HepG2 (cell line): ENCODE results near the gene RNF126. TPM values are rescaled to one million over a fixed set of nuclear protein-coding genes. Genes with fewer than 3 reads are reported as not detected.
A peak's percentile ranks its signal among the peaks of the same experiment; 100 is the strongest.

Experiments used
- ATAC-seq: fragments of 200-7000 bp; cut with Tn5 transposase; 3 replicates; pipeline ENCODE4 v1.9.1; 2020; ENCODE audit warnings: mild to moderate bottlenecking, moderate library complexity
- BruUV-seq: library from RNA; stranded (reverse); fragments of 400-500 nt; replicated peaks from 2 replicates; lab custom pipeline; 2021; lab: Mats Ljungman, UMichigan
- CTCF ChIA-PET: fragments of 300-600 bp; formaldehyde crosslinking; extraction: SDS; loops from one replicate; lab custom pipeline; 2021; ENCODE audit warnings: low total read pairs, inconsistent platforms, low intra/inter-chr PET ratio; lab: Yijun Ruan, JAX
- POLR2A ChIA-PET: fragments of 350-600 bp; sonication (Branson Sonifier 250); formaldehyde crosslinking; loops from one replicate; lab custom pipeline; 2020; ENCODE audit warnings: antibody characterized with exemption, inconsistent platforms; lab: Yijun Ruan, JAX
- DNase-seq: peaks from one replicate; pipeline ENCODE4 v3.0.0-alpha.2; 2015; ENCODE audit warnings: low spot score
- FAIRE-seq: peaks from 3 replicates; lab custom pipeline; 2011; peaks lifted over from hg19 to GRCh38; lab: Jason Lieb, UNC
- H2AFZ ChIP-seq: one replicate; pipeline ENCODE4 v1.6.1; 2011; ENCODE audit warnings: low read length, inconsistent platforms
- H3K27ac ChIP-seq: fragments of 300-600 bp; 3 replicates; pipeline ENCODE4 v1.8.0; 2011; ENCODE audit warnings: mixed run types, mild to moderate bottlenecking, mixed read lengths, low read length, inconsistent platforms; ENCODE audit not compliant: insufficient read depth; ENCODE audit errors: extremely low read length
- H3K27me3 ChIP-seq, 2 experiments: fragments of 200-600 bp in 1 of 2; 2 replicates in 1 of 2; 3 replicates in 1 of 2; pipeline versions ENCODE4 v1.6.0 to v1.8.0; 2011; ENCODE audit warnings: low read length in 2 of 2, mild to moderate bottlenecking in 2 of 2, moderate library complexity in 2 of 2, inconsistent platforms in 1 of 2; ENCODE audit not compliant: insufficient read depth in 2 of 2, control insufficient read depth in 1 of 2
- H3K36me3 ChIP-seq, 2 experiments: fragments of 200-600 bp in 1 of 2; replicated peaks in 1 of 2; 2 replicates in 1 of 2; 3 replicates in 1 of 2; pipeline versions ENCODE4 v1.5.1 to v1.8.0; 2011; ENCODE audit warnings: low read length in 2 of 2, inconsistent platforms in 1 of 2; ENCODE audit not compliant: insufficient read depth in 2 of 2, control insufficient read depth in 1 of 2
- H3K4me1 ChIP-seq: 2 replicates; pipeline ENCODE4 v1.5.1; 2012; ENCODE audit warnings: low read length, inconsistent platforms; ENCODE audit not compliant: insufficient read depth
- H3K4me2 ChIP-seq: 2 replicates; pipeline ENCODE4 v1.6.0; 2011; ENCODE audit warnings: low read depth, low read length, inconsistent platforms
- H3K4me3 ChIP-seq, 3 experiments: fragments of 200-600 bp in 1 of 3; sonication (generic), shearing (Covaris generic) in 1 of 3; replicated peaks in 1 of 3; 2 replicates each; pipeline ENCODE4 v1.5.1; 2011 to 2016; ENCODE audit warnings: low read length in 3 of 3, inconsistent platforms in 2 of 3, low read depth in 2 of 3, mild to moderate bottlenecking in 2 of 3, control low read depth in 1 of 3, mixed read lengths in 1 of 3; ENCODE audit not compliant: insufficient read depth in 1 of 3
- H3K79me2 ChIP-seq: one replicate; pipeline ENCODE4 v1.6.1; 2011; ENCODE audit warnings: low read length, inconsistent platforms; ENCODE audit not compliant: insufficient read depth
- H3K9ac ChIP-seq: 2 replicates; pipeline ENCODE4 v1.6.0; 2011; ENCODE audit warnings: mild to moderate bottlenecking, low read depth, low read length, inconsistent platforms; ENCODE audit not compliant: insufficient read depth
- H3K9me3 ChIP-seq: 2 replicates; pipeline ENCODE4 v1.5.1; 2012; ENCODE audit warnings: mild to moderate bottlenecking, low read length
- H4K20me1 ChIP-seq: 2 replicates; pipeline ENCODE4 v1.6.0; 2011; ENCODE audit warnings: inconsistent platforms, mild to moderate bottlenecking, low read length, moderate library complexity; ENCODE audit not compliant: insufficient read depth
- ATF7 ChIP-seq, 2 experiments: fragments of 450-650 bp in 1 of 2; sonication (generic) in 1 of 2; formaldehyde crosslinking in 1 of 2; IDR thresholded peaks; 2 replicates each; pipeline versions ENCODE4 v1.4.0 to v1.6.1; 2016 to 2020; ENCODE audit warnings: antibody characterized with exemption in 1 of 2, mild to moderate bottlenecking in 1 of 2, missing genetic modification reagents in 1 of 2
- CC2D1A ChIP-seq: sonication (generic); formaldehyde crosslinking; IDR thresholded peaks from 2 replicates; pipeline ENCODE4 v1.8.1; 2023; ENCODE audit warnings: mild to moderate bottlenecking, missing genetic modification reagents
- HOXA7 ChIP-seq: sonication (generic); formaldehyde crosslinking; IDR thresholded peaks from 2 replicates; pipeline ENCODE4 v1.8.1; 2022; ENCODE audit warnings: mild to moderate bottlenecking, missing genetic modification reagents, moderate library complexity
- ISL2 ChIP-seq: sonication (generic); formaldehyde crosslinking; IDR thresholded peaks from 2 replicates; pipeline ENCODE4 v1.5.0; 2020; ENCODE audit warnings: missing genetic modification reagents
- JUN ChIP-seq: sonication (generic); formaldehyde crosslinking; IDR thresholded peaks from 2 replicates; pipeline ENCODE4 v1.4.0; 2020; ENCODE audit warnings: mild to moderate bottlenecking, missing genetic modification reagents
- JUNB ChIP-seq: sonication (generic); formaldehyde crosslinking; IDR thresholded peaks from 2 replicates; pipeline ENCODE4 v1.8.0; 2022; ENCODE audit warnings: missing genetic modification reagents, mild to moderate bottlenecking, borderline replicate concordance
- PHF8 ChIP-seq: sonication (generic); formaldehyde crosslinking; IDR thresholded peaks from 2 replicates; pipeline ENCODE4 v1.5.0; 2020; ENCODE audit warnings: missing genetic modification reagents
- RAD51 ChIP-seq: fragments of 450-650 bp; IDR thresholded peaks from 2 replicates; pipeline ENCODE4 v1.6.1; 2016; ENCODE audit warnings: borderline replicate concordance
- RXRB ChIP-seq: IDR thresholded peaks from 2 replicates; pipeline ENCODE4 v1.6.1; 2016; ENCODE audit warnings: borderline replicate concordance, missing genetic modification reagents, missing compliant biosample characterization
- THAP11 ChIP-seq: IDR thresholded peaks from 2 replicates; pipeline ENCODE4 v1.6.1; 2016; ENCODE audit warnings: missing biosample characterization, missing genetic modification reagents
- YEATS4 ChIP-seq: sonication (generic); formaldehyde crosslinking; IDR thresholded peaks from 2 replicates; pipeline ENCODE4 v1.4.0; 2020; ENCODE audit warnings: missing genetic modification reagents, borderline replicate concordance
- ZBTB38 ChIP-seq: sonication (generic); formaldehyde crosslinking; IDR thresholded peaks from 2 replicates; pipeline ENCODE4 v1.5.1; 2020; ENCODE audit warnings: mild to moderate bottlenecking, missing genetic modification reagents
- ZFP62 ChIP-seq: sonication (generic); formaldehyde crosslinking; IDR thresholded peaks from 2 replicates; pipeline ENCODE4 v1.4.0; 2020; ENCODE audit warnings: missing genetic modification reagents
- ZNF3 ChIP-seq: IDR thresholded peaks from 2 replicates; pipeline ENCODE4 v1.7.0; 2017; ENCODE audit warnings: inconsistent platforms
- ZNF317 ChIP-seq: sonication (generic); formaldehyde crosslinking; IDR thresholded peaks from 2 replicates; pipeline ENCODE4 v1.5.0; 2020; ENCODE audit warnings: mild to moderate bottlenecking, missing genetic modification reagents
- ZNF687 ChIP-seq: sonication (generic); formaldehyde crosslinking; IDR thresholded peaks from 2 replicates; pipeline ENCODE4 v1.5.1; 2020; ENCODE audit warnings: mild to moderate bottlenecking, missing genetic modification reagents, moderate library complexity
- ZNF749 ChIP-seq: sonication (generic); formaldehyde crosslinking; IDR thresholded peaks from 2 replicates; pipeline ENCODE4 v1.8.0; 2022; ENCODE audit warnings: mild to moderate bottlenecking, missing genetic modification reagents, moderate library complexity, borderline replicate concordance
- ZSCAN21 ChIP-seq: sonication (generic); formaldehyde crosslinking; IDR thresholded peaks from 2 replicates; pipeline ENCODE4 v1.8.0; 2022; ENCODE audit warnings: mild to moderate bottlenecking, missing genetic modification reagents, moderate library complexity, borderline replicate concordance
- WGBS: methylation state at CpG from one replicate; pipeline ENCODE4 v1.1.6; 2017; ENCODE audit warnings: low lambda C conversion rate; 5-methylcytosine and 5-hydroxymethylcytosine counted together
- in situ Hi-C: cut with HindIII; loops from 2 replicates; pipeline ENCODE4 v1.10.0; 2017; ENCODE audit warnings: low pct_unique_long_range_greater_than_20kb; ENCODE audit not compliant: extremely low pct_ligation_motif_present
- intact Hi-C: fragments of 100-400 bp; cut with micrococcal nuclease; formaldehyde crosslinking; loops from one replicate; pipeline ENCODE4 v1.10.0; 2022; ENCODE audit not compliant: unreplicated experiment
- polyA plus RNA-seq, 8 experiments: library from polyadenylated mRNA; depleted of rRNA in 3 of 8; stranded (reverse) in 7 of 8; unstranded in 1 of 8; fragments of >200 nt; fragmentation: Illumina TruSeq in 4 of 8; extraction: Trizol in 4 of 8; gene quantifications; 2 replicates each; pipeline versions ENCODE4 v1.2.1 to v1.2.3, GENCODE V29; 2011 to 2016; ENCODE audit warnings: low read depth in 4 of 8, missing spikeins in 1 of 8, mixed read lengths in 1 of 8; ENCODE audit not compliant: insufficient read depth in 1 of 8
- total RNA-seq, 5 experiments: library from RNA; depleted of rRNA; stranded (reverse); fragments of >200 nt; fragmentation: Illumina TruSeq; extraction: Trizol; gene quantifications; 2 replicates each; pipeline ENCODE4 v1.2.3, GENCODE V29; 2016; ENCODE audit warnings: low read depth in 1 of 5
- TF ChIP-seq, protein P1 (sequence below): sonication (generic); formaldehyde crosslinking; IDR thresholded peaks from 2 replicates; pipeline ENCODE4 v1.4.0; 2020; ENCODE audit warnings: missing genetic modification reagents, low read depth, mild to moderate bottlenecking, borderline replicate concordance

The RNF126 gene
- total and polyA plus RNA-seq, 2 of the 13 experiments (the other 11 are each of a cell fraction or from before 2014, with no cell fraction given) = 23.2 to 34.0 TPM

DNA sequence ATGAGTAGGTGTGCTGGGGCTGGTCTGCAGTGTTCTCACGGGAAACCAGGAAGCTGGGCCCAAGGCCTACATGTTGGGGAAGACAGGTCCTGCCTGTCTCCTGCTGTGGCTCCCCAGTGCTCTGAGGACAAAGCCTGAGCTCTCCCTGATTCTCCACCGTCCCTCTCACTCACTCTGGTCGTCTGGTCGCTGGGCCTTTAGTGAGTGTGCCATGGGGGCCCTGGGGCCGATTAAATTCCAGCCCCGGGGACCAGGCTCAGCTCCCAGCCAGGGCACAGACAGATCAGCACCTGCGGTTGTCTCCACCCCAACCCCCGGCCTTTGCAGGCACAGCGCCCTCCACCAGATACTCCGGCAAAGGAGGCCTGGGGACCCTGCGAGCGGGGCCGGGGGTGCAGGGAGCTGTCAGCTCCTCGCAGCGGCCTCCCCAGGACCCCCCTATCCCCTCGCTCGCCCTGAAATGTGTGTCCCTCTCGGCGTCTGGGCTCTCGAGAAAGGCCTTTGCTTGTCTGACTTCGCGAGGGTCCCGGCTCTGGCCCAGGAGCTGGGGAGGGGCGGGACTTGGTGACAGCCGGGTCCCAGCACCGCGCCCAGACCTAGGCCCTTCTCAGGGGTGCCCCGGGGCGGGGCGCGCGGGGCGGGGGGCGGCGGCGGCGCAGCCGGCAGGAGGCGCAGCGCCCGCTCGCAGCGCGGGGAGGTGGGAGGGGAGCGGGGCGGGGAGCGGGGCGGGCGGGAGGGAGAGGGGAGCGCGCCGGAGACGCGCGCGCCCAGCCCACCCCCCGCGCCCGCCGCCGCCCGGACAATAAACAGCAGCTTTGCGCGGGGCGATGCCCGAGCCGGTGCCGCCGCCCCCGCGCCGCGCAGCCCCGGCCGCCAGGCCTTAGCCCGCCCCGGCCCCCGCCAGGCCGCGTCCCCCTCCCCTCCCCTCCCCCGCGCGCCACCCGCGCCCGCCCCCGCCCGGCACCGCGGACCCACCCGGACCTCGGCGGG, 45.4 kb upstream of the RNF126 start, which contains the start of gene PALM:
PALM (plus strand) TSS at position 782 of the 990 bp plus-strand sequence. CDS start 212 bp downstream, outside the sequence.
- BruUV-seq = no TSS peak
- H3K9ac ChIP-seq = peak within 1 kb of the TSS; percentile 65
- H3K4me2 ChIP-seq = peak within 1 kb of the TSS; percentile 97
- H3K9me3 ChIP-seq = no peaks in the 10 kb centered on the region
- peak within 1 kb of the TSS; percentile 66 to 81 (median 72) for H3K4me3 ChIP-seq
- no peaks in the 10 kb centered on the region for H4K20me1 ChIP-seq
- H2AFZ ChIP-seq = no peak within 1 kb of the TSS
- ATAC-seq (peak; percentile 40), DNase-seq (peak; percentile 39), FAIRE-seq (no peak)
- in situ Hi-C loops (no loop called here), intact Hi-C loops (no loop called here)
- peaks cover 55% of the 10 kb centered on the region for H3K4me1 ChIP-seq
- peak within 1 kb of the TSS; percentile 63 for H3K27ac ChIP-seq
- ChIA-PET CTCF (interaction anchor here (0.9 to 1.1 kb wide), 2 partner anchors 8 to 44 kb away, joined by 3 read pairs; no protein-coding TSS in a partner anchor), POLR2A (interaction anchor here (0.7 to 2.5 kb wide), 13 partner anchors 9 to 184 kb away, joined by 3 to 27 read pairs (median 3); partner anchors contain the start of genes CDC34, FSTL3 and RNF126)
- H3K27me3 ChIP-seq = no peaks in the 10 kb centered on the region; a peak in 1 of 5 replicates
- no peaks in the 10 kb centered on the region for H3K79me2 ChIP-seq
- no peaks in the 10 kb centered on the region for H3K36me3 ChIP-seq
- 0% methylated on average over 2 of the region's 93 CpGs for WGBS
- TF ChIP-seq JUNB (CRISPR knock-in tag) = no peak
- no peak for TF ChIP-seq THAP11 (CRISPR knock-in tag)
- TF ChIP-seq ZNF687 (CRISPR knock-in tag) = peak; percentile 63
- TF ChIP-seq ZNF3 = peak; percentile 62; the same call in 1 of the 2 replicates
- TF ChIP-seq CC2D1A = no peak
- TF ChIP-seq ATF7 (IDR thresholded peaks at IDR 0.05) = no peak
- no peak for TF ChIP-seq ATF7 (CRISPR knock-in tag; IDR thresholded peaks at IDR 0.05)
- 0 out of 2 replicates have a peak, but pooled peaks have one; percentile 35 for TF ChIP-seq ZNF317 (CRISPR knock-in tag)
- 0 out of 2 replicates have a peak, but pooled peaks have one; percentile 35 for TF ChIP-seq YEATS4 (CRISPR knock-in tag)
- TF ChIP-seq ZSCAN21 (CRISPR knock-in tag) = no peak
- TF ChIP-seq ZNF749 = no peak
- no peak for TF ChIP-seq ISL2 (CRISPR knock-in tag)
- no peak for TF ChIP-seq RAD51
- TF ChIP-seq ZBTB38 (CRISPR knock-in tag) = no peak
- no peak for TF ChIP-seq ZFP62 (CRISPR knock-in tag)
- peak; percentile 16; the same call in 1 of the 2 replicates for TF ChIP-seq RXRB (CRISPR knock-in tag)
- TF ChIP-seq, protein P1, sequence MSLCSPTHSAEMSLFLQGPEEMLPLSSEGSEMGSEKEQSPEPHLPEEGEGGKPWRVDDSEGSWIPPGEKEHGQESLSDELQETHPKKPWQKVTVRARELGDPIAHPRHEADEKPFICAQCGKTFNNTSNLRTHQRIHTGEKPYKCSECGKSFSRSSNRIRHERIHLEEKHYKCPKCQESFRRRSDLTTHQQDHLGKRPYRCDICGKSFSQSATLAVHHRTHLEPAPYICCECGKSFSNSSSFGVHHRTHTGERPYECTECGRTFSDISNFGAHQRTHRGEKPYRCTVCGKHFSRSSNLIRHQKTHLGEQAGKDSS = no peak
- TF ChIP-seq HOXA7 (CRISPR knock-in tag) = no peak
- no peak for TF ChIP-seq JUN (CRISPR knock-in tag)
- TF ChIP-seq PHF8 (CRISPR knock-in tag) = peak; percentile 68
